ENCODE data around the gene COL4A6. TPM values are rescaled to one million over a fixed set of nuclear protein-coding genes. Genes with fewer than 3 reads are reported as not detected.
"Not testable (repeated sequence)": the region's sequence is repeated elsewhere in the genome, so short reads cannot be mapped to it uniquely, and the experiment has no call there.

The COL4A6 gene
- 1 to 10 TPM in 4 of 7 donors, under 1 TPM in 3; 0.17 to 4.8 (median 1.1) TPM for total RNA-seq
- polyA plus RNA-seq = under 1 TPM; 0.15 to 0.93 (median 0.26) TPM
- long read RNA-seq, donor 1 = 0 reads
- long read RNA-seq, donor 2 = 0 reads

- TF ChIP-seq POLR2AphosphoS5 (IDR thresholded peaks at IDR 0.05) (no peak), CTCF (IDR thresholded peaks at IDR 0.05 in 8 of 11, conservative IDR thresholded peaks at IDR 0.05 in 3 of 11) (no peak), POLR2A (IDR thresholded peaks at IDR 0.05) (no peak)
- Histone ChIP-seq H3K27ac (no peak within 1 kb of the TSS), H3K4me1 (no peaks in the 10 kb centered on the region), H3K36me3 (no peaks in the 10 kb centered on the region), H3K27me3 (replicated peaks in 1 of 7) (peaks cover 0 to 34% (median 16%) of the 10 kb centered on the region in 7 donors), H3K9me3 (no peaks in the 10 kb centered on the region), H3K4me3 (peak within 1 kb of the TSS in 2 of 8 donors; percentile 41 to 59)
- 8 to 27% (median 10%) methylated on average over 13 to 16 of the region's 16 CpGs for WGBS, 5 donors
- intact Hi-C loops (cut with DNase I; ENCODE audit: low total_unique reads) = no loop called here
- DNase-seq = no peak
These were observed at the start of gene COL4A6 for GRCh38 chrX:108438110-108438623. Gene COL4A6, minus strand, starts transcription at chrX:108438422. Its CDS starts 226 bp downstream, at chrX:108438196.

DNA sequence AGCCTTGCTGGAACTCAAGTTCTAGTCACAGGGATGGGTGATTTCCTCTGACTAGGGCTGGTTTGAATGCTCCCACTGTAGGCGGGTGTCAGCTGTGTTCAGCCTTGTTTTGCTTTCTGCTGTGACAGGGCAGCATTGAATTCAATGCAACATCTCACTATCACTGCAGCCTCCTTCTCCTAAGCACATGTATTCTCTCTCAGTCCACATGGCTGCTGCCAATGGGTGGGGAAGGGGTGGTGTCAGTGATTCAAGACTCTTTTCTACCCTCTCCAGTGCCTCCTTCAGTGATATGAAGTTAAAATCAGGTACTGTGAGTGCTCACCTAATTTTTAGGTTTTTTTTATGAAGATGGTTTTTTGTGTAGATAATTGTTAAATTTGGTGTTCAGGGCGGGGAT, 47.7 kb upstream of the COL4A6 start:
- WGBS, 5 donors = 72 to 91% (median 88%) methylated on average over 1 to 2 of the region's 2 CpGs

GRCh38 chrX:108484251-108484650, 46.0 kb upstream of the COL4A6 start:
- H3K27me3 ChIP-seq (replicated peaks in 1 of 7) = no peaks in the 10 kb centered on the region
- no peak overlapping the region for H3K27ac ChIP-seq
- TF ChIP-seq POLR2A (IDR thresholded peaks at IDR 0.05) = no peak
- TF ChIP-seq POLR2AphosphoS5 (IDR thresholded peaks at IDR 0.05) = no peak
- TF ChIP-seq CTCF (IDR thresholded peaks at IDR 0.05 in 8 of 11, conservative IDR thresholded peaks at IDR 0.05 in 3 of 11) = no peak
- WGBS, 5 donors = 67 to 89% (median 79%) methylated on average over 1 to 3 of the region's 3 CpGs
- H3K4me1 ChIP-seq = no peaks in the 10 kb centered on the region
- H3K36me3 ChIP-seq = no peaks in the 10 kb centered on the region
- H3K4me3 ChIP-seq = no peak overlapping the region
- DNase-seq = no peak
- intact Hi-C loops (cut with DNase I; ENCODE audit: low total_unique reads) = no loop called here
- H3K9me3 ChIP-seq = peaks cover 0 to 10% (median 0%) of the 10 kb centered on the region in 8 donors

More for the DNA sequence above, 47.7 kb upstream of the COL4A6 start:
- no peaks in the 10 kb centered on the region for H3K4me1 ChIP-seq
- TF ChIP-seq POLR2AphosphoS5 (IDR thresholded peaks at IDR 0.05) = no peak
- TF ChIP-seq CTCF (IDR thresholded peaks at IDR 0.05 in 8 of 11, conservative IDR thresholded peaks at IDR 0.05 in 3 of 11) = no peak
- TF ChIP-seq POLR2A (IDR thresholded peaks at IDR 0.05) = no peak
- peaks cover 0 to 10% (median 0%) of the 10 kb centered on the region in 8 donors for H3K9me3 ChIP-seq
- no peak for DNase-seq
- intact Hi-C loops (cut with DNase I; ENCODE audit: low total_unique reads) = no loop called here
- H3K27me3 ChIP-seq (replicated peaks in 1 of 7) = peaks cover 0 to under 1% (median 0%) of the 10 kb centered on the region in 7 donors
- no peak overlapping the region for H3K4me3 ChIP-seq
- H3K36me3 ChIP-seq = no peaks in the 10 kb centered on the region
- no peak overlapping the region for H3K27ac ChIP-seq

DNA sequence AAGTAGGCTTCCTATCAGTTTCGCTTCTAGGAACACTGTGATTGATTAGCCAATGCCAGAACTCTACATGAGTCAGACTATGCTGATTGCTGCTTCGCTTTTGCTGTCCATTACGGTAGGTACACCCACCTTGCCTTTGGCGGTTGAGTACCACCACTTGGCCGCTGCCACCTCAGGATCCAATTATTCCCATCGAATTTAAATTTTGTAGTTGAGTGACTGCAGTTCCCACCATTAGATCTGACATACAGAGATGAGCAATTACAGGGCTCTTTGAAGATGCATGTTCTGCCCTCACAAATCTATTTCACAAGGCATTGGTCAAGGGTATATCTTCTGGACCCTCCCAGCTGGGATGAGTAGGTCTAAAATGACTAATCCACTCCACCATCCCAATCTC, 43.3 kb upstream of the COL4A6 start:
- DNase-seq; H3K4me3 ChIP-seq; H3K36me3 ChIP-seq; H3K27ac ChIP-seq; H3K4me1 ChIP-seq; intact Hi-C loops (cut with DNase I; ENCODE audit: low total_unique reads); H3K27me3 ChIP-seq (replicated peaks in 1 of 7): not testable (repeated sequence)
- H3K9me3 ChIP-seq = peaks cover 0 to 10% (median 0%) of the 10 kb centered on the region in 8 donors
- 83 to 95% (median 87%) methylated on average over 6 of the region's 6 CpGs for WGBS, 5 donors
